ENCODE measurements around the gene RNF141.

DNA sequence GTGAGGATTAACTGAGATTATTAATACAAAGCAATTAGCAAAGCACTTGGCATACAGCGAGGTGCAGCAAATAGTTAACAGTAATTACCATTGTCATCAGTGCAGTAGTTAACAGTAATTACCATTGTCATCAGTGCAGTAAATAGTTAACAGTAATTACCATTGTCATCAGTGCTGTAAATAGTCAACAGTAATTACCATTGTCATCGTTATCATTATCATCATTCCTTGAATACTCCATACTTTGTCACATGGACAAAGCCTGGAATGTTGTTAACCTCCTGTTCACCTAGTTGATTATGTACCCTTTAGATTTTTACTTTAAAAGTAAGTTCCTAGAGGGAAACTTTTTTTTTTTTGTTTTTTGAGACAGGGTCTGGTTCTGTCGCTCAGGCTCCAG, 47.0 kb upstream of the RNF141 start:
- TF ChIP-seq, protein P1, sequence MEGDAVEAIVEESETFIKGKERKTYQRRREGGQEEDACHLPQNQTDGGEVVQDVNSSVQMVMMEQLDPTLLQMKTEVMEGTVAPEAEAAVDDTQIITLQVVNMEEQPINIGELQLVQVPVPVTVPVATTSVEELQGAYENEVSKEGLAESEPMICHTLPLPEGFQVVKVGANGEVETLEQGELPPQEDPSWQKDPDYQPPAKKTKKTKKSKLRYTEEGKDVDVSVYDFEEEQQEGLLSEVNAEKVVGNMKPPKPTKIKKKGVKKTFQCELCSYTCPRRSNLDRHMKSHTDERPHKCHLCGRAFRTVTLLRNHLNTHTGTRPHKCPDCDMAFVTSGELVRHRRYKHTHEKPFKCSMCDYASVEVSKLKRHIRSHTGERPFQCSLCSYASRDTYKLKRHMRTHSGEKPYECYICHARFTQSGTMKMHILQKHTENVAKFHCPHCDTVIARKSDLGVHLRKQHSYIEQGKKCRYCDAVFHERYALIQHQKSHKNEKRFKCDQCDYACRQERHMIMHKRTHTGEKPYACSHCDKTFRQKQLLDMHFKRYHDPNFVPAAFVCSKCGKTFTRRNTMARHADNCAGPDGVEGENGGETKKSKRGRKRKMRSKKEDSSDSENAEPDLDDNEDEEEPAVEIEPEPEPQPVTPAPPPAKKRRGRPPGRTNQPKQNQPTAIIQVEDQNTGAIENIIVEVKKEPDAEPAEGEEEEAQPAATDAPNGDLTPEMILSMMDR (IDR thresholded peaks at IDR 0.05): no peak
- no peak for TF ChIP-seq POLR2A (IDR thresholded peaks at IDR 0.05)
